ENCODE measurements around the gene TEDC1.

Gene TEDC1

DNA sequence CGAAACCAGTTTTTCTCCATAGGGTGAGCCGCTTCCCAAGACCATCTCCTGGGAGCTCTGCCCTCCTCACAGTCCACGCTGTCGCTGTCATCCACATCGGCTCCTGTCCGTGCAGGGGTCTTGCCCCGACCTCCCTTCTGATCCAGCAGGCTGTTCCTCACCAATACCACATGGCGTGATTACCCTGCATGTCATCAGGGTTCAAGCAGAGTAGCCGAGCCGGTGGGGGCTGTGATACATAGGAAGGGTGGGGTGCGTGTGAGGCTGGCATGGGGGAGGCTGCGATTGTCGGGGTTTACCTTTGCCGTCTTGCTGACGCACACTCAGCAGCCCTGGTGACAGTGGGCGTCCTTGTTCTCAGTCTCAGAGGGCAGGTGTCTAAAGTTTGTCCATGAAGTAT, 17.0 kb downstream of the TEDC1 start:
- no peak overlapping the region for H3K4me3 ChIP-seq (ENCODE audit: low read depth, low read length)
- TF ChIP-seq, protein P1, sequence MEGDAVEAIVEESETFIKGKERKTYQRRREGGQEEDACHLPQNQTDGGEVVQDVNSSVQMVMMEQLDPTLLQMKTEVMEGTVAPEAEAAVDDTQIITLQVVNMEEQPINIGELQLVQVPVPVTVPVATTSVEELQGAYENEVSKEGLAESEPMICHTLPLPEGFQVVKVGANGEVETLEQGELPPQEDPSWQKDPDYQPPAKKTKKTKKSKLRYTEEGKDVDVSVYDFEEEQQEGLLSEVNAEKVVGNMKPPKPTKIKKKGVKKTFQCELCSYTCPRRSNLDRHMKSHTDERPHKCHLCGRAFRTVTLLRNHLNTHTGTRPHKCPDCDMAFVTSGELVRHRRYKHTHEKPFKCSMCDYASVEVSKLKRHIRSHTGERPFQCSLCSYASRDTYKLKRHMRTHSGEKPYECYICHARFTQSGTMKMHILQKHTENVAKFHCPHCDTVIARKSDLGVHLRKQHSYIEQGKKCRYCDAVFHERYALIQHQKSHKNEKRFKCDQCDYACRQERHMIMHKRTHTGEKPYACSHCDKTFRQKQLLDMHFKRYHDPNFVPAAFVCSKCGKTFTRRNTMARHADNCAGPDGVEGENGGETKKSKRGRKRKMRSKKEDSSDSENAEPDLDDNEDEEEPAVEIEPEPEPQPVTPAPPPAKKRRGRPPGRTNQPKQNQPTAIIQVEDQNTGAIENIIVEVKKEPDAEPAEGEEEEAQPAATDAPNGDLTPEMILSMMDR (IDR thresholded peaks at IDR 0.05; ENCODE audit: low read depth, low read length, missing control alignments): no peak
- no peak for DNase-seq (ENCODE audit: low read depth)
- in situ Hi-C loops (cut with HindIII; ENCODE audit: low sequenced_read_pairs): no loop called here

DNA sequence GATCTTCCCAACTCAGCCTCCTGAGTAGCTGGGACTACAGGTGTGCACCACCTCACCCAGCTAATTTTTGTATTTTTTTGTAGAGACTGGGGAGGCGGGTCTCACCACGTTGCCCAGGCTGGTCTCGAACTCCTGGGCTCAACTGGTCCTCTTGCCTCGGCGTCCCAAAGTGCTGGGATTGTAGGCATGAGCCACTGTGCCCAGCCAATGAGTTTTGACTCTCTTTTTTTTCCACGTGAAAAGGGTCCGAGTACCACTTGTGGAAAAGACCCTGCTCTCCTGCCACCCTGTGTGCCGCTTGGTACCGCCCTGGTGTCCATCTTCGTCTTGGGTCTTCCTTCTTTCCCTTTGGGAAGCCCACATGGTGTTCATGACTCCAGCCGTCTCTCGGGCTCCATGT, 17.6 kb downstream of the TEDC1 start:
- H3K4me3 ChIP-seq (ENCODE audit: low read depth, low read length): no peak overlapping the region
- TF ChIP-seq, protein P1 (IDR thresholded peaks at IDR 0.05; ENCODE audit: low read depth, low read length, missing control alignments): no peak
- DNase-seq (ENCODE audit: low read depth): no peak
- in situ Hi-C loops (cut with HindIII; ENCODE audit: low sequenced_read_pairs): no loop called here

DNA sequence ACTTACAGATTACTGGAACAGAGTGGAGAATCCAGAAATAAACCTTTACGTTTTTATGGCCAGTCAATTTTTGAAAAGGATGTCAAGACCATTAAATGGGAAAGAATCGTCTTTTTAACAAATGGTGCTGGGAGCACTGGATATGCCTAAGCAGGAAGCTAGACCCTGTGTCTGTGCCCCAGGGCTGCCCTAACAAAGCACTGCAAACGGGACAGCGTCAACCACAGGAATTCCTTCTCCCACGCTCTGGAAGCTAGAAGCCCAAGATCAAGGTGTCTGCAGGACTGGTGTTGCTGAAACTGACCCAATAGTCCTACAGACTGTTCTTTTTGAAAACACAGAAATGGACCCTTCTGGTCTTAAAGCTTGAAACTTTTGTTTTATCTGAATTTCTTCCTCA, 26.1 kb downstream of the TEDC1 start:
- in situ Hi-C loops (cut with HindIII; ENCODE audit: low sequenced_read_pairs): no loop called here

DNA sequence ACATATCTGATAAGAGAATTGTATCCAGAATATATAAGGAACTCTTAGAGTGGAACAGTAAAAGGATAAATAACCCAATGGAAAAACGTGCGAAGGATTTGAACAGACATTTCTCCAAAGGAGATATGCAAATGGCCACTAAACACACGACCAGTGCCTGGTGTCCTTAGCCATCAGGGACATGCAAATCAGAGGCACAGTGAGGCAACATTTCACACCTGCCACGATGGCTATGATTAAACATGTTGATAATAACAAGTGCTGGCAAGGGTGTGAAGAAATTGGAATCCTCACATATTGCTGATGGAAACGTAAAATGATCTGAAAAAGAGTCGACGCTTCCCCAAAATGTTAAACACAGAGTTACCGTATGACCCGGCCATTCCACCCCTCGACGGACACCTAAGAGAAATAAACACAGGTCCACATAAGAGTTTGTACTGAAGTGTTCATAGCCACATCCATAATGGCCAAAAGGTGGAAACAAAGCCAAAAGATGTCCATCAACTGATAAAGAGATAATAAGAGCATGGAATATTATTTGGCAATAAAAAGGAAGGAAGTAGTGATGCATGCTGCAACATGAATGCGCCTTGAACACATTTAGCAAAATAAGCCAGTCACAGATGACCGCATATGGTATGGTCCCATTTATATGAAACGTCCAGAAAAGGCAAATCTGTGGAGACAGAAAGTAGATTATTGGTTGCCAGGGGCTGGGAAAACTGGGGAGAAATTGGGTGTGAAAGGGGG, 29.1 kb downstream of the TEDC1 start:
- in situ Hi-C loops (cut with HindIII; ENCODE audit: low sequenced_read_pairs): no loop called here
- no peak overlapping the region for H3K4me3 ChIP-seq (ENCODE audit: low read depth, low read length)
- TF ChIP-seq, protein P1 (IDR thresholded peaks at IDR 0.05; ENCODE audit: low read depth, low read length, missing control alignments): no peak
- DNase-seq (ENCODE audit: low read depth): no peak

More for the DNA sequence above, 26.1 kb downstream of the TEDC1 start:
- H3K4me3 ChIP-seq (ENCODE audit: low read depth, low read length): no peak overlapping the region
- TF ChIP-seq, protein P1 (IDR thresholded peaks at IDR 0.05; ENCODE audit: low read depth, low read length, missing control alignments): no peak
- DNase-seq (ENCODE audit: low read depth): no peak

DNA sequence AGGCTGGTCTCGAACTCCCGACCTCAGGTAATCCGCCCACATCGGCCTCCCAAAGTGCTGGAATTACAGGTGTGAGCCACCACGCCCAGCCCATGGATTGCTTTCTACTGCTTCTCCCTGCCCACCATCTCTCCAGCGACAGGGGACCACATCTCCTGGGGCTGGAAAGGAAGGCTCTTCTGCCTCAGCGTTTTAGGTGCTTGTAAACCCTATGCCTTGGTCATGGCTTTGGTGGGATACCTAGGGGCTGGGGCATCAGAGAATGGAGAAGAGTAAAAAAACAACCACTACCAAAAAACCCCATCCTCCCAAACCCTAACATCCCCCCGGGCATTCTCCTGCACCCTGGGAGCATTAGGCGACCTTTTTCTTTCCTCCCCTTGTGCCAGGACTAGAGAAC, 34.3 kb downstream of the TEDC1 start:
- H3K4me3 ChIP-seq (ENCODE audit: low read depth, low read length): no peak overlapping the region
- DNase-seq (ENCODE audit: low read depth): no peak
- in situ Hi-C loops (cut with HindIII; ENCODE audit: low sequenced_read_pairs): no loop called here
- TF ChIP-seq, protein P1 (IDR thresholded peaks at IDR 0.05; ENCODE audit: low read depth, low read length, missing control alignments): no peak

DNA sequence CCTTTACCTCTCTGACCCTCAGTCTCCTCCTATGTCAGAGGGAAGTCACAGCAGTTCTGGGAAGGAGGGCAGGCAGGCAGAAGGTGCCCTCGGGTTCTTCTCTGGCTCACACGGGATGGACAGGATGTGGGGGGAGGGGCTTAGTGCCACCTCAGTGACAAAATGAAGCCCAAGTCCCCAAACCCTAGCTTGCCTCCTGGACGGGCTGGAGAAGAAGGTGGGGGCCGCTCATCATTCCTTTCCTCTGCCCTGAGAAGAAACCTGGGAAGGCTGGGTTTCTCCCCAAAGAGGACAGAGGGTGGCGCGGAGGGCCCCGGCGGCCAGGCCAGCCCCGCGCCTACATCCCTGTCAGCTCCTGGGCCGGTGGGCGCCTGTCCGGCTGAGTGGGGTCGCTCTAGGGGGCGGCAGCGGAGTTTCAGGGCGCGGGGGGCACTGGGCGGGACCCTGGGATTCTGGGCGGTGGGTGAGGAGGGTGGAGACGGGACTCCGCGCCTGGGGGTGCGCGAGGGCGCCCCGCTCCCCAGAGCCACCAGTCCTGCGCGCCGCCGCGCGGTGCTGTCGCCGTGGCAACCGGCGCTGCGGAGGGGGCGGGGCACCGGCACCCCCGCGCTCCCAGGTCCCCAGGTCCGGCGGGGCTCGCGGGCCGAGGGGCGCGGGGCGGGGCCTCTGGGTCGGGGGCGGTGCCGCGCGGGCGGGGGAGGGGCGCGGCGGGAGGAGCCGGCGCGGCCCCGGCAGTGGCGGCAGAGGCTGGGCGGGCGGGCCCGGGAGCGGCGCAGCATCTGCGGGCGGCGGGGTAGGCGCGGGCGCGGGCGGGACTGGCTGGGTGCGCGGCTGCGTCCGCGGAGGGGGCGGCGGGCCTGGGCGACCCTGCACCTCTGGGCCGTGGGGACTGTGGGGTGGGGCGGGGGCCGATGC, 35.1 kb downstream of the TEDC1 start, which contains the start of gene TMEM121:
TMEM121 (plus strand) TSS at position 723 of the 915 bp plus-strand sequence. CDS start 2,252 bp downstream, outside the sequence.
- in situ Hi-C loops (cut with HindIII; ENCODE audit: low sequenced_read_pairs): no loop called here

More for the DNA sequence above, 35.1 kb downstream of the TEDC1 start, which contains the start of gene TMEM121:
- H3K4me3 ChIP-seq (ENCODE audit: low read depth, low read length): peak within 1 kb of the TSS; percentile 50
- no peak for DNase-seq (ENCODE audit: low read depth)
- TF ChIP-seq, protein P1 (IDR thresholded peaks at IDR 0.05; ENCODE audit: low read depth, low read length, missing control alignments): no peak

Measured in astrocyte of the cerebellum (primary cell).